ENCODE data around the gene DBP.

Gene DBP

GRCh38 chr19:48672994-48673393 lies 35.8 kb upstream of the DBP start, which contains the start of gene NTN5:
Gene NTN5 (minus strand): TSS chr19:48673017. CDS start chr19:48670986, 2,031 bp downstream.
- TF ChIP-seq CTCF (conservative IDR thresholded peaks at IDR 0.05; ENCODE audit: low read depth, low read length): no peak
- H3K4me3 ChIP-seq (ENCODE audit: low read length): no peak within 1 kb of the TSS
- no peak for DNase-seq (ENCODE audit: low read depth)

- no peak for TF ChIP-seq CTCF (conservative IDR thresholded peaks at IDR 0.05; ENCODE audit: low read depth, low read length)
These were observed 34.3 kb upstream of the DBP start for GRCh38 chr19:48671446-48671995.

GRCh38 chr19:48670699-48671445 lies 33.7 kb upstream of the DBP start:
- TF ChIP-seq CTCF (conservative IDR thresholded peaks at IDR 0.05; ENCODE audit: low read depth, low read length): no peak
- no peak overlapping the region for H3K4me3 ChIP-seq (ENCODE audit: low read length)
- no peak for DNase-seq (ENCODE audit: low read depth)

More at GRCh38 chr19:48671446-48671995, 34.3 kb upstream of the DBP start:
- H3K4me3 ChIP-seq (ENCODE audit: low read length): no peak overlapping the region
- no peak for DNase-seq (ENCODE audit: low read depth)

- no peak for DNase-seq (ENCODE audit: low read depth)
- H3K4me3 ChIP-seq (ENCODE audit: low read length): no peak overlapping the region
- TF ChIP-seq CTCF (conservative IDR thresholded peaks at IDR 0.05; ENCODE audit: low read depth, low read length): no peak
These were observed 32.9 kb upstream of the DBP start for GRCh38 chr19:48669903-48670668.

- TF ChIP-seq CTCF (conservative IDR thresholded peaks at IDR 0.05; ENCODE audit: low read depth, low read length): no peak
- DNase-seq (ENCODE audit: low read depth): no peak
- H3K4me3 ChIP-seq (ENCODE audit: low read length): no peak overlapping the region
These were observed 31.6 kb upstream of the DBP start for GRCh38 chr19:48668761-48669160.

- TF ChIP-seq CTCF (conservative IDR thresholded peaks at IDR 0.05; ENCODE audit: low read depth, low read length): no peak
- no peak overlapping the region for H3K4me3 ChIP-seq (ENCODE audit: low read length)
- no peak for DNase-seq (ENCODE audit: low read depth)
These were observed 31.2 kb upstream of the DBP start for GRCh38 chr19:48668332-48668731.

All from retinal pigment epithelial cell (primary cell).